Fibroblast of skin of right biceps (primary cell): ENCODE data around the gene MTHFD1L.

ENCODE experiments used
- DNase-seq: peaks from one replicate; pipeline ENCODE4 v3.0.0-alpha.2; 2013

MTHFD1L gene

GRCh38 chr6:150899231-150899630, 33.7 kb downstream of the MTHFD1L start:
- peak; percentile 31 for DNase-seq

GRCh38 chr6:150900049-150900448, 34.5 kb downstream of the MTHFD1L start:
- no peak for DNase-seq

GRCh38 chr6:150902142-150902776, 36.8 kb downstream of the MTHFD1L start:
- DNase-seq = no peak

GRCh38 chr6:150905769-150906168, 40.3 kb downstream of the MTHFD1L start:
- no peak for DNase-seq

GRCh38 chr6:150906641-150907326, 41.3 kb downstream of the MTHFD1L start:
- DNase-seq = no peak

GRCh38 chr6:150907383-150907782, 41.9 kb downstream of the MTHFD1L start:
- DNase-seq = no peak

GRCh38 chr6:150908901-150909300, 43.4 kb downstream of the MTHFD1L start:
- no peak for DNase-seq

GRCh38 chr6:150910561-150910960, 45.1 kb downstream of the MTHFD1L start:
- no peak for DNase-seq

- no peak for DNase-seq
These were observed 48.9 kb downstream of the MTHFD1L start for GRCh38 chr6:150914372-150914771.

- peak; percentile 47 for DNase-seq
These were observed 49.8 kb downstream of the MTHFD1L start for GRCh38 chr6:150915131-150915879.

- DNase-seq = peak; percentile 83
These were observed 50.4 kb downstream of the MTHFD1L start for GRCh38 chr6:150915880-150916265.

GRCh38 chr6:150919938-150920337, 54.4 kb downstream of the MTHFD1L start:
- DNase-seq = no peak

GRCh38 chr6:150922137-150922536, 56.6 kb downstream of the MTHFD1L start:
- DNase-seq = no peak

- peak; percentile 32 for DNase-seq
These were observed 59.5 kb downstream of the MTHFD1L start for GRCh38 chr6:150924808-150925589.

GRCh38 chr6:150925590-150925928, 60.1 kb downstream of the MTHFD1L start:
- DNase-seq = no peak

GRCh38 chr6:150925976-150926375, 60.5 kb downstream of the MTHFD1L start:
- no peak for DNase-seq

- no peak for DNase-seq
These were observed 63.4 kb downstream of the MTHFD1L start for GRCh38 chr6:150928882-150929281.

- no peak for DNase-seq
These were observed 63.9 kb downstream of the MTHFD1L start for GRCh38 chr6:150929416-150929815.

GRCh38 chr6:150930841-150931240, 65.3 kb downstream of the MTHFD1L start:
- peak; percentile 95 for DNase-seq

- no peak for DNase-seq
These were observed 65.9 kb downstream of the MTHFD1L start for GRCh38 chr6:150931405-150931804.

GRCh38 chr6:150932996-150933395, 67.5 kb downstream of the MTHFD1L start:
- peak; percentile 83 for DNase-seq

GRCh38 chr6:150934380-150934779, 68.9 kb downstream of the MTHFD1L start:
- peak; percentile 97 for DNase-seq

- no peak for DNase-seq
These were observed 70.6 kb downstream of the MTHFD1L start for GRCh38 chr6:150936021-150936555.
